Endodermal cell (in vitro differentiated cells): ENCODE data around the gene PLEKHS1. TPM values are rescaled to one million over a fixed set of nuclear protein-coding genes. Genes with fewer than 3 reads are reported as not detected.
A peak's percentile ranks its signal among the peaks of the same experiment; 100 is the strongest.

Experiments used
- DNase-seq: peaks from one replicate; pipeline ENCODE4 v3.0.0-alpha.2; 2017
- H3K27ac ChIP-seq: 2 replicates; pipeline ENCODE4 v1.5.1; 2013; ENCODE audit warnings: mild to moderate bottlenecking, low read depth, low read length, moderate library complexity
- H3K27me3 ChIP-seq: 2 replicates; pipeline ENCODE4 v1.6.1; 2013; ENCODE audit warnings: mild to moderate bottlenecking, low read length, moderate library complexity; ENCODE audit not compliant: insufficient read depth, control insufficient read depth, poor library complexity, severe bottlenecking
- H3K36me3 ChIP-seq: 2 replicates; pipeline ENCODE4 v1.7.0; 2013; ENCODE audit warnings: mild to moderate bottlenecking, low read length, moderate library complexity; ENCODE audit not compliant: control insufficient read depth, insufficient read depth
- H3K4me1 ChIP-seq: one replicate; pipeline ENCODE4 v1.7.0; 2013; ENCODE audit warnings: low read length; ENCODE audit not compliant: control insufficient read depth, insufficient read depth
- H3K4me3 ChIP-seq: 2 replicates; pipeline ENCODE4 v1.5.1; 2013; ENCODE audit warnings: mild to moderate bottlenecking, low read length, moderate library complexity
- H3K9ac ChIP-seq: 2 replicates; pipeline ENCODE4 v1.6.1; 2013; ENCODE audit warnings: mild to moderate bottlenecking, low read length, moderate library complexity; ENCODE audit not compliant: poor library complexity, severe bottlenecking; ENCODE audit errors: extremely low read depth
- H3K9me3 ChIP-seq: 2 replicates; pipeline ENCODE4 v1.6.1; 2013; ENCODE audit warnings: mild to moderate bottlenecking, low read length, moderate library complexity; ENCODE audit not compliant: control insufficient read depth
- H3K27ac Mint-ChIP-seq: 2 replicates; pipeline ENCODE4 v1.8.0; 2020; ENCODE audit warnings: mixed read lengths
- H3K27me3 Mint-ChIP-seq: 2 replicates; pipeline ENCODE4 v1.8.0; 2021; ENCODE audit warnings: mild to moderate bottlenecking, mixed read lengths; ENCODE audit not compliant: insufficient read depth
- H3K36me3 Mint-ChIP-seq: 2 replicates; pipeline ENCODE4 v1.8.0; 2020; ENCODE audit warnings: low read depth, mixed read lengths
- H3K4me1 Mint-ChIP-seq: 2 replicates; pipeline ENCODE4 v1.8.0; 2020; ENCODE audit warnings: mixed read lengths
- H3K4me3 Mint-ChIP-seq: 2 replicates; pipeline ENCODE4 v1.8.0; 2020; ENCODE audit warnings: mild to moderate bottlenecking, moderate library complexity, mixed read lengths
- H3K9me3 Mint-ChIP-seq: 2 replicates; pipeline ENCODE4 v1.8.0; 2020; ENCODE audit warnings: mild to moderate bottlenecking, mixed read lengths
- CTCF ChIP-seq: fragments of 200-600 bp; sonication (generic); conservative IDR thresholded peaks from 2 replicates; pipeline ENCODE4 v1.5.0; 2021; ENCODE audit warnings: antibody characterized with exemption, mild to moderate bottlenecking
- WGBS, 2 experiments: methylation state at CpG; one replicate each; pipeline versions ENCODE4 v1.1.5 to v1.1.7; 2013; ENCODE audit warnings: missing lambda C conversion rate in 2 of 2, mixed read lengths in 1 of 2; ENCODE audit not compliant: insufficient coverage in 1 of 2, insufficient read length in 1 of 2; 5-methylcytosine and 5-hydroxymethylcytosine counted together
- total RNA-seq, 2 donors: library from RNA; stranded (reverse); fragmentation: NEBNext Ultra II Directional in 1 of 2; extraction: Animal tissue kit (Norgen Biotek cat#: 25700) in 1 of 2; gene quantifications; 2 replicates in 1 of 2; 3 replicates in 1 of 2; pipeline ENCODE4 v1.2.1, GENCODE V29; 2021

Gene PLEKHS1
- total RNA-seq, 2 donors from 2014 or later, result not detected

- no peak for TF ChIP-seq CTCF
- Mint-ChIP-seq H3K27me3 (no peaks in the 10 kb centered on the region), H3K9me3 (no peaks in the 10 kb centered on the region), H3K27ac (no peak overlapping the region), H3K4me1 (peaks cover 41% of the 10 kb centered on the region), H3K4me3 (no peak overlapping the region), H3K36me3 (peaks cover 12% of the 10 kb centered on the region)
- H3K36me3 ChIP-seq, result peaks cover 12% of the 10 kb centered on the region
- H3K9ac ChIP-seq, result no peak overlapping the region
- DNase-seq, result no peak
- WGBS, 2 experiments, result 96 to 97% methylated on average over 4 to 5 of the region's 5 CpGs
- H3K27me3 ChIP-seq, result no peaks in the 10 kb centered on the region
- H3K9me3 ChIP-seq, result peaks cover 12% of the 10 kb centered on the region
- H3K4me3 ChIP-seq, result no peak overlapping the region
- H3K27ac ChIP-seq, result no peak overlapping the region
- peaks cover 7% of the 10 kb centered on the region for H3K4me1 ChIP-seq
Observed at GRCh38 chr10:113706623-113707022, 44.9 kb upstream of the PLEKHS1 start.

GRCh38 chr10:113708640-113709039 lies 42.8 kb upstream of the PLEKHS1 start:
- DNase-seq, result no peak
- H3K27me3 ChIP-seq, result no peaks in the 10 kb centered on the region
- Mint-ChIP-seq H3K9me3 (no peaks in the 10 kb centered on the region), H3K36me3 (peaks cover 1% of the 10 kb centered on the region), H3K4me1 (peaks cover 42% of the 10 kb centered on the region), H3K4me3 (no peak overlapping the region), H3K27me3 (no peaks in the 10 kb centered on the region), H3K27ac (peak overlapping the region; percentile 13)
- peaks cover 7% of the 10 kb centered on the region for H3K4me1 ChIP-seq
- no peak overlapping the region for H3K9ac ChIP-seq
- no peaks in the 10 kb centered on the region for H3K36me3 ChIP-seq
- WGBS, 2 experiments, result 96 to 100% methylated on average over 1 to 6 of the region's 6 CpGs
- H3K4me3 ChIP-seq, result no peak overlapping the region
- no peak for TF ChIP-seq CTCF
- H3K9me3 ChIP-seq, result no peaks in the 10 kb centered on the region
- no peak overlapping the region for H3K27ac ChIP-seq

GRCh38 chr10:113709221-113709838 lies 42.2 kb upstream of the PLEKHS1 start:
- Histone ChIP-seq H3K9ac (no peak overlapping the region), H3K36me3 (no peaks in the 10 kb centered on the region), H3K4me1 (peaks cover 7% of the 10 kb centered on the region), H3K4me3 (no peak overlapping the region), H3K27me3 (no peaks in the 10 kb centered on the region), H3K9me3 (no peaks in the 10 kb centered on the region), H3K27ac (peak overlapping the region; percentile 9)
- Mint-ChIP-seq H3K4me1 (peaks cover 42% of the 10 kb centered on the region), H3K36me3 (peaks cover 3% of the 10 kb centered on the region), H3K27ac (no peak overlapping the region), H3K9me3 (no peaks in the 10 kb centered on the region), H3K4me3 (no peak overlapping the region), H3K27me3 (no peaks in the 10 kb centered on the region)
- TF ChIP-seq CTCF, result no peak
- 53 to 64% methylated on average over 6 to 8 of the region's 8 CpGs for WGBS, 2 experiments
- no peak for DNase-seq
